ENCODE data around the gene KDR. TPM values are rescaled to one million over a fixed set of nuclear protein-coding genes. Genes with fewer than 3 reads are reported as not detected.

The KDR gene
- polyA plus RNA-seq, 1 experiment, result not detected

- H3K4me3 ChIP-seq (ENCODE audit: low read depth, low read length), result no peak overlapping the region
- DNase-seq (ENCODE audit: low read depth, low spot score), result no peak
- H3K9me3 ChIP-seq (ENCODE audit: control insufficient read depth, insufficient read depth, low read length), result no peaks in the 10 kb centered on the region; the same call in 1 of the 2 replicates
- ChIA-PET POLR2A (no interaction called here), CTCF (no interaction called here)
- H3K27me3 ChIP-seq (ENCODE audit: control insufficient read depth, insufficient read depth, low read length), result peaks cover 7% of the 10 kb centered on the region
- TF ChIP-seq CTCF (IDR thresholded peaks at IDR 0.05; ENCODE audit: low read depth, low read length), result no peak
- H3K27ac ChIP-seq (ENCODE audit: low read depth, low read length), result no peak overlapping the region
These were observed 37.0 kb upstream of the KDR start for GRCh38 chr4:55162396-55162795.

- CTCF ChIA-PET, result no interaction called here
These were observed 36.3 kb upstream of the KDR start for GRCh38 chr4:55161739-55162138.

GRCh38 chr4:55159851-55160250 lies 34.5 kb upstream of the KDR start:
- no peaks in the 10 kb centered on the region; the same call in 1 of the 2 replicates for H3K9me3 ChIP-seq (ENCODE audit: control insufficient read depth, insufficient read depth, low read length)
- TF ChIP-seq CTCF (IDR thresholded peaks at IDR 0.05; ENCODE audit: low read depth, low read length), result no peak
- ChIA-PET POLR2A (no interaction called here), CTCF (no interaction called here)
- no peak for DNase-seq (ENCODE audit: low read depth, low spot score)
- H3K27ac ChIP-seq (ENCODE audit: low read depth, low read length), result no peak overlapping the region
- peaks cover 7% of the 10 kb centered on the region for H3K27me3 ChIP-seq (ENCODE audit: control insufficient read depth, insufficient read depth, low read length)
- no peak overlapping the region for H3K4me3 ChIP-seq (ENCODE audit: low read depth, low read length)

More at GRCh38 chr4:55161739-55162138, 36.3 kb upstream of the KDR start:
- Histone ChIP-seq H3K27me3 (ENCODE audit: control insufficient read depth, insufficient read depth, low read length) (peaks cover 10% of the 10 kb centered on the region), H3K4me3 (ENCODE audit: low read depth, low read length) (no peak overlapping the region), H3K27ac (ENCODE audit: low read depth, low read length) (no peak overlapping the region), H3K9me3 (ENCODE audit: control insufficient read depth, insufficient read depth, low read length) (no peaks in the 10 kb centered on the region; the same call in 1 of the 2 replicates)
- no peak for DNase-seq (ENCODE audit: low read depth, low spot score)
- POLR2A ChIA-PET, result no interaction called here
- no peak for TF ChIP-seq CTCF (IDR thresholded peaks at IDR 0.05; ENCODE audit: low read depth, low read length)

- CTCF ChIA-PET, result interaction anchor here (1.0 kb wide), 1 partner anchor 9 kb away, joined by 3 read pairs; no protein-coding TSS in a partner anchor
These were observed 33.6 kb upstream of the KDR start for GRCh38 chr4:55158957-55159356.

More at GRCh38 chr4:55158957-55159356, 33.6 kb upstream of the KDR start:
- no peak for DNase-seq (ENCODE audit: low read depth, low spot score)
- no peaks in the 10 kb centered on the region; the same call in 1 of the 2 replicates for H3K9me3 ChIP-seq (ENCODE audit: control insufficient read depth, insufficient read depth, low read length)
- POLR2A ChIA-PET, result interaction anchor here (0.6 kb wide), 1 partner anchor 479 kb away, joined by 3 read pairs; no protein-coding TSS in a partner anchor
- peaks cover 7% of the 10 kb centered on the region for H3K27me3 ChIP-seq (ENCODE audit: control insufficient read depth, insufficient read depth, low read length)
- TF ChIP-seq CTCF (IDR thresholded peaks at IDR 0.05; ENCODE audit: low read depth, low read length), result no peak
- no peak overlapping the region for H3K4me3 ChIP-seq (ENCODE audit: low read depth, low read length)
- H3K27ac ChIP-seq (ENCODE audit: low read depth, low read length), result no peak overlapping the region
